ENCODE data around the gene VWA3B.

DNA sequence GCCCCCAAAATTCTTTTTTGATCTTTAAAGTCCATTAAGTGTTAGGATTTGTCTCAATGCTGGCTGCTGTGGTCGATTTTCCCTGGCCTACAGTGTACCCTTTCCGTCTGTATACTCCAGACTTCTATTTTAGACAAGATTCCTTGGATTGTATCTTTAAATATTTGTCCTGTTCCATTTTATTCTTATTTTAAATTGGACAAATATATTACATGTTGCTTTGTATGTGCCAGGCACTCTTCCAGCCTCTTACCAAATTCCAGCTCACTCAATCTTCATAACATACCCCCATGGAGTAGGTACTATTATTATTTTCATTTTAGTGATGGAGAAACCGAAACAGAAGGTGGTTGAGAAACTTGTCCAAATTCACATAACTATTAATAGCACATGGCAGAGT is 58.1 kb downstream of the VWA3B start:
- TF ChIP-seq, protein P1, sequence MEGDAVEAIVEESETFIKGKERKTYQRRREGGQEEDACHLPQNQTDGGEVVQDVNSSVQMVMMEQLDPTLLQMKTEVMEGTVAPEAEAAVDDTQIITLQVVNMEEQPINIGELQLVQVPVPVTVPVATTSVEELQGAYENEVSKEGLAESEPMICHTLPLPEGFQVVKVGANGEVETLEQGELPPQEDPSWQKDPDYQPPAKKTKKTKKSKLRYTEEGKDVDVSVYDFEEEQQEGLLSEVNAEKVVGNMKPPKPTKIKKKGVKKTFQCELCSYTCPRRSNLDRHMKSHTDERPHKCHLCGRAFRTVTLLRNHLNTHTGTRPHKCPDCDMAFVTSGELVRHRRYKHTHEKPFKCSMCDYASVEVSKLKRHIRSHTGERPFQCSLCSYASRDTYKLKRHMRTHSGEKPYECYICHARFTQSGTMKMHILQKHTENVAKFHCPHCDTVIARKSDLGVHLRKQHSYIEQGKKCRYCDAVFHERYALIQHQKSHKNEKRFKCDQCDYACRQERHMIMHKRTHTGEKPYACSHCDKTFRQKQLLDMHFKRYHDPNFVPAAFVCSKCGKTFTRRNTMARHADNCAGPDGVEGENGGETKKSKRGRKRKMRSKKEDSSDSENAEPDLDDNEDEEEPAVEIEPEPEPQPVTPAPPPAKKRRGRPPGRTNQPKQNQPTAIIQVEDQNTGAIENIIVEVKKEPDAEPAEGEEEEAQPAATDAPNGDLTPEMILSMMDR (IDR thresholded peaks at IDR 0.05; ENCODE audit: extremely low read depth in 1 of 2, insufficient read depth in 1 of 2, low read depth in 1 of 2, low read length in 2 of 2), result no peak
- no peak for TF ChIP-seq POLR2A (IDR thresholded peaks at IDR 0.05; ENCODE audit: low read depth, low read length)
- no peak for TF ChIP-seq EZH2 (IDR thresholded peaks at IDR 0.05; ENCODE audit: borderline replicate concordance, low read depth, low read length, severe bottlenecking)
- no peak for TF ChIP-seq GATA2 (IDR thresholded peaks at IDR 0.05; ENCODE audit: insufficient read depth, insufficient read length, low read depth, low read length)
- TF ChIP-seq, protein P2, sequence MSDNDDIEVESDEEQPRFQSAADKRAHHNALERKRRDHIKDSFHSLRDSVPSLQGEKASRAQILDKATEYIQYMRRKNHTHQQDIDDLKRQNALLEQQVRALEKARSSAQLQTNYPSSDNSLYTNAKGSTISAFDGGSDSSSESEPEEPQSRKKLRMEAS (IDR thresholded peaks at IDR 0.05; ENCODE audit: insufficient read depth, insufficient read length), result no peak
- no peak for TF ChIP-seq POLR2AphosphoS5 (IDR thresholded peaks at IDR 0.05; ENCODE audit: insufficient read depth, low read depth, low read length)
- TF ChIP-seq MYC (IDR thresholded peaks at IDR 0.05; ENCODE audit: low read depth, low read length), result no peak
- no peak for TF ChIP-seq FOS (IDR thresholded peaks at IDR 0.05; ENCODE audit: borderline replicate concordance, insufficient read depth, low read length)

Data from endothelial cell of umbilical vein (primary cell).